ENCODE measurements around the gene TPTE. TPM values are rescaled to one million over a fixed set of nuclear protein-coding genes. Genes with fewer than 3 reads are reported as not detected.
A peak's percentile ranks its signal among the peaks of the same experiment; 100 is the strongest.
"Not testable (repeated sequence)": the region's sequence is repeated elsewhere in the genome, so short reads cannot be mapped to it uniquely, and the experiment has no call there.

Gene TPTE
- total and polyA plus RNA-seq, 2 donors (not counting 1 experiment from before 2014, with no cell fraction given), result not detected

- WGBS (ENCODE audit: insufficient coverage), result 78% methylated on average over 12 of the region's 30 CpGs
- DNase-seq (no peak), ATAC-seq (ENCODE audit: low read depth) (no peak)
- intact Hi-C loops (cut with micrococcal nuclease), result no loop called here
- Histone ChIP-seq H4K20me1 (ENCODE audit: control insufficient read depth, insufficient read depth, low read length, poor library complexity, severe bottlenecking) (no peaks in the 10 kb centered on the region), H3K27ac (ENCODE audit: low read length in 2 of 2) (no peak overlapping the region), H3K9me3 (ENCODE audit: control extremely low read depth in 1 of 3, control insufficient read depth in 2 of 3, insufficient read depth in 1 of 3, low read length in 2 of 3) (peaks cover 0 to 19% (median 3%) of the 10 kb centered on the region in 3 donors), H3K9ac (ENCODE audit: low read length) (no peak overlapping the region), H3K79me2 (ENCODE audit: control insufficient read depth, insufficient read depth, low read length) (no peaks in the 10 kb centered on the region), H3K4me3 (ENCODE audit: control extremely low read depth in 1 of 5, extremely low read depth in 1 of 5, insufficient read depth in 1 of 5, low read depth in 2 of 5, low read length in 4 of 5) (no peak overlapping the region), H3K36me3 (replicated peaks in 1 of 2; ENCODE audit: control extremely low read depth in 1 of 2, control insufficient read depth in 1 of 2, extremely low read depth in 1 of 2, insufficient read depth in 2 of 2, low read length in 1 of 2) (no peaks in the 10 kb centered on the region), H3K4me1 (ENCODE audit: control insufficient read depth in 2 of 2, insufficient read depth in 2 of 2, low read length in 2 of 2) (no peaks in the 10 kb centered on the region), H2AFZ (ENCODE audit: insufficient read depth, low read depth, low read length, poor library complexity, severe bottlenecking) (no peak overlapping the region), H3K4me2 (replicated peaks; ENCODE audit: low read depth, low read length, poor library complexity, severe bottlenecking) (no peak overlapping the region), H3K27me3 (replicated peaks in 1 of 4; ENCODE audit: control extremely low read depth in 1 of 4, control insufficient read depth in 3 of 4, insufficient read depth in 4 of 4, low read length in 3 of 4) (no peaks in the 10 kb centered on the region)
- TF ChIP-seq EZH2 (IDR thresholded peaks at IDR 0.05; ENCODE audit: borderline replicate concordance, insufficient read depth, low read depth, low read length, poor library complexity, severe bottlenecking), result no peak
- no peak for TF ChIP-seq CTCF (IDR thresholded peaks at IDR 0.05)
- ChIA-PET CTCF (no interaction called here), POLR2A (no interaction called here)
- no peak overlapping the region for H3K4me3 Mint-ChIP-seq
- H3K27me3 Mint-ChIP-seq, result no peaks in the 10 kb centered on the region
- H3K9me3 Mint-ChIP-seq (ENCODE audit: insufficient read depth), result peaks cover 4% of the 10 kb centered on the region
- no peak overlapping the region for H3K27ac Mint-ChIP-seq
- no peaks in the 10 kb centered on the region for H3K4me1 Mint-ChIP-seq
Observed at GRCh38 chr21:10616535-10616934, 95.2 kb downstream of the TPTE start.

- intact Hi-C loops (cut with micrococcal nuclease); H3K27ac Mint-ChIP-seq; H3K9me3 Mint-ChIP-seq (ENCODE audit: insufficient read depth); H3K4me3 ChIP-seq (ENCODE audit: control extremely low read depth in 1 of 5, extremely low read depth in 1 of 5, insufficient read depth in 1 of 5, low read depth in 2 of 5, low read length in 4 of 5); H3K79me2 ChIP-seq (ENCODE audit: control insufficient read depth, insufficient read depth, low read length); H4K20me1 ChIP-seq (ENCODE audit: control insufficient read depth, insufficient read depth, low read length, poor library complexity, severe bottlenecking); H3K27ac ChIP-seq (ENCODE audit: low read length in 2 of 2); H3K4me1 ChIP-seq (ENCODE audit: control insufficient read depth in 2 of 2, insufficient read depth in 2 of 2, low read length in 2 of 2); H2AFZ ChIP-seq (ENCODE audit: insufficient read depth, low read depth, low read length, poor library complexity, severe bottlenecking); H3K4me2 ChIP-seq (replicated peaks; ENCODE audit: low read depth, low read length, poor library complexity, severe bottlenecking); H3K27me3 ChIP-seq (replicated peaks in 1 of 4; ENCODE audit: control extremely low read depth in 1 of 4, control insufficient read depth in 3 of 4, insufficient read depth in 4 of 4, low read length in 3 of 4); H3K4me1 Mint-ChIP-seq; H3K27me3 Mint-ChIP-seq; H3K9ac ChIP-seq (ENCODE audit: low read length); DNase-seq; ATAC-seq (ENCODE audit: low read depth); H3K4me3 Mint-ChIP-seq; H3K36me3 ChIP-seq (replicated peaks in 1 of 2; ENCODE audit: control extremely low read depth in 1 of 2, control insufficient read depth in 1 of 2, extremely low read depth in 1 of 2, insufficient read depth in 2 of 2, low read length in 1 of 2); POLR2A ChIA-PET; CTCF ChIA-PET: not testable (repeated sequence)
- 60% methylated on average over 3 of the region's 3 CpGs for WGBS (ENCODE audit: insufficient coverage)
- peaks cover 0 to 19% (median 3%) of the 10 kb centered on the region in 3 donors for H3K9me3 ChIP-seq (ENCODE audit: control extremely low read depth in 1 of 3, control insufficient read depth in 2 of 3, insufficient read depth in 1 of 3, low read length in 2 of 3)
- TF ChIP-seq CTCF (IDR thresholded peaks at IDR 0.05), result peak; percentile 44
Observed at GRCh38 chr21:10617133-10617752, 95.9 kb downstream of the TPTE start.
